LNCaP clone FGC (cell line): ENCODE data around the gene CACNA2D2.
A peak's percentile ranks its signal among the peaks of the same experiment; 100 is the strongest.

Source experiments
- DNase-seq: peaks from one replicate; pipeline ENCODE4 v3.0.0-alpha.2; 2011; ENCODE audit warnings: low read depth
- H3K4me3 ChIP-seq: 2 replicates; pipeline ENCODE4 v1.5.1; 2011; ENCODE audit warnings: mild to moderate bottlenecking, low read depth, low read length, control low read depth
- TF ChIP-seq, protein P1 (sequence below): IDR thresholded peaks from 2 replicates; pipeline ENCODE4 v1.5.1; 2012; ENCODE audit warnings: mild to moderate bottlenecking; ENCODE audit not compliant: control insufficient read depth, insufficient read depth; ENCODE audit errors: extremely low read depth

Gene CACNA2D2

DNA sequence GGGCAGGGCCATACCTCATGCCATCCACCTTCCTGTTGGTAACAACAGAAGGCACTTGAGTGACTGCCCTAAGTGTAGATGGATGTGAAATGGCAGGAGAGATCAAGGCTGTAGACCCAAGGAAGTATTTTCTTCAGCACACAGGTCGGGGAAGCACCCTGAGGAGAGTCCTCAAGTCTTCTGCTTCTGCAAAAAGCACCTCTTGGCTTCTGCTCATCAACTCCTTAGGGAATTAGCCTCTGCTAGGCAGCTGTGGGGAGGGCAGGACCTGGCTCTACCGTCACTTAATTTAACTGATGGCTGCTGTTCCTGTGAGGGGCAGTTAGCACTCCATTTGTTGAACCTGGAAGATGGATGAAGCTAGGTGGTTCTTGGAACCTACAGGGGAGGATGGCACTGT, 6.9 kb upstream of the CACNA2D2 start:
- no peak for DNase-seq
- no peak overlapping the region for H3K4me3 ChIP-seq
- TF ChIP-seq, protein P1, sequence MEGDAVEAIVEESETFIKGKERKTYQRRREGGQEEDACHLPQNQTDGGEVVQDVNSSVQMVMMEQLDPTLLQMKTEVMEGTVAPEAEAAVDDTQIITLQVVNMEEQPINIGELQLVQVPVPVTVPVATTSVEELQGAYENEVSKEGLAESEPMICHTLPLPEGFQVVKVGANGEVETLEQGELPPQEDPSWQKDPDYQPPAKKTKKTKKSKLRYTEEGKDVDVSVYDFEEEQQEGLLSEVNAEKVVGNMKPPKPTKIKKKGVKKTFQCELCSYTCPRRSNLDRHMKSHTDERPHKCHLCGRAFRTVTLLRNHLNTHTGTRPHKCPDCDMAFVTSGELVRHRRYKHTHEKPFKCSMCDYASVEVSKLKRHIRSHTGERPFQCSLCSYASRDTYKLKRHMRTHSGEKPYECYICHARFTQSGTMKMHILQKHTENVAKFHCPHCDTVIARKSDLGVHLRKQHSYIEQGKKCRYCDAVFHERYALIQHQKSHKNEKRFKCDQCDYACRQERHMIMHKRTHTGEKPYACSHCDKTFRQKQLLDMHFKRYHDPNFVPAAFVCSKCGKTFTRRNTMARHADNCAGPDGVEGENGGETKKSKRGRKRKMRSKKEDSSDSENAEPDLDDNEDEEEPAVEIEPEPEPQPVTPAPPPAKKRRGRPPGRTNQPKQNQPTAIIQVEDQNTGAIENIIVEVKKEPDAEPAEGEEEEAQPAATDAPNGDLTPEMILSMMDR: no peak

DNA sequence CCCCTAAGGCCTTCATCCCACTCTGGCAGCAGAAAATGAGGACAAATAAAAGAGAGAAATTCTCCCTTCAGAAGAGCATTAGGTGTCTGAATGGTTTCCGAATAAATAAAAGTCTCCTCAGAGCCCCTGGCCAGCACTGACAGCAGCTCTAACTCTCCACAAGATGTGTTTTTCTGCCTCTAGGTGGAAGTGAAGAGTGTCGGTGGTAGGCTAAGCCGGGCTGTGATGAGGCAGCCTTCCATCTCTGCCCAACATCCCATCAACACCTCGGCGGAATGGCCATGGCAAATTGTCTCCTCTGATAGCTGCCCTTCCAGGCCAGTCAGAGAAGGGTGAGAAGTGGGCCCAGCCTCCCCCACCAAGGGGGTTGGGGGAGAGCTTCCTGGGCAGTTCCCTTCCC, 6.3 kb upstream of the CACNA2D2 start:
- DNase-seq: no peak
- no peak overlapping the region for H3K4me3 ChIP-seq
- TF ChIP-seq, protein P1: no peak

DNA sequence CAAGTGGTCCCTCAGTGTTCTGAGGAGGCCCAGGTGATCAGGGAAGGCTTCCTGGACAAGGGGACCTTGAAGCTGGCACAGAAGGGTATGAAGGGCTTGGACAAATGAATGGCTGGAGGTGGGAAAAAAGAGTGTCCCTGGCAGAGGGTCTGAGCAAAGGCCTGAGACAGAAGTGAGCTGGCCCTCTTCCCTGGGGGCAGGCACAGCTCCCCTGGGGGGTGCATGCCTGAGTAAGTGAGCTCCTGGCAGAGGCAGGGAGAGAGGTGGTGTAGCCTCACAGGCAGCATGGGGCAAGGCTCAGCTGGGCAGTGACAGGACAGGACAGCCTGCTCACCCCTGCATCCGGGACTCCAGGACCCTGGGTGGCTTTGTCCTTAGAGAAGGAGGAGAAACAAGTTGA, 5.4 kb upstream of the CACNA2D2 start:
- no peak for DNase-seq
- TF ChIP-seq, protein P1: no peak
- H3K4me3 ChIP-seq: no peak overlapping the region

DNA sequence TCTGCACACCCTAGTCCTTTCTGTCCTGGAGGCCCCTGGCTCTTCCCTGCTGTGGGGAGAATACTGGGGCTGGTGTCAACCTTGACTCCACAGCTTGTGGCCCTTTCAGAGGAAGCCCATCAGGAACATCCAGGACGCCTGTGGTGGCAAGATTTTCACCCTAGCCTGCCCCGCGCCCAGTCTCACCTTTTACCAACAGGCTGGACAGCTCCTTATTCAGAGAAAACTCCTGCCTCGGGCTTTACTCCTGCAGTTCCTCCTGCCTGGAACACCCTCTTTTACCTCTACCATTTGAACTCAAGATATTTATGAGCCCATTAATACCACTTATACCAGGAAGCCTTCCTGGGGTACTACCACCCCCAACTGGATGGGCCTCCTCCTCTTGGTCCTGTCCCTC, 2.7 kb upstream of the CACNA2D2 start:
- no peak for DNase-seq
- H3K4me3 ChIP-seq: no peak overlapping the region
- TF ChIP-seq, protein P1: no peak

DNA sequence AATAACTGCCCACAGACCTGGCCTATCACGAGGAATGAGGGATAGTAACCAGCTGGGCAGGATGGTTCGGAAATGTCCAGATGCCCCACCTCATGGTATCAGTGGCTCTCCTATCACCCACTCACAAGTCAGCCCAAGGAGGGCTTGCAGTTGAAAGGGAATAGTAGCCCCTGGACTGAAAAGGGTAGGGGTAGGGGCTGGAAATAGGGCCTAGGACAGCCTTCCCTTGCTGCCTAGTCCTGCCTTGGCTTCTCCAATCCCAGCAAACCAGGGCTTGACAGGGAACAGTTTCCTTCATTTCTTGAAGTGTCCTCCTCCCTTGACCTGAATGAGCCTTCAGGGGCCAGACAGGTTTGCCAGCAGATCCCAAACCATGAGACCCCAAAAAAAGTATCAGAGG, 1.2 kb upstream of the CACNA2D2 start:
- DNase-seq: no peak
- no peak overlapping the region for H3K4me3 ChIP-seq
- TF ChIP-seq, protein P1: no peak

DNA sequence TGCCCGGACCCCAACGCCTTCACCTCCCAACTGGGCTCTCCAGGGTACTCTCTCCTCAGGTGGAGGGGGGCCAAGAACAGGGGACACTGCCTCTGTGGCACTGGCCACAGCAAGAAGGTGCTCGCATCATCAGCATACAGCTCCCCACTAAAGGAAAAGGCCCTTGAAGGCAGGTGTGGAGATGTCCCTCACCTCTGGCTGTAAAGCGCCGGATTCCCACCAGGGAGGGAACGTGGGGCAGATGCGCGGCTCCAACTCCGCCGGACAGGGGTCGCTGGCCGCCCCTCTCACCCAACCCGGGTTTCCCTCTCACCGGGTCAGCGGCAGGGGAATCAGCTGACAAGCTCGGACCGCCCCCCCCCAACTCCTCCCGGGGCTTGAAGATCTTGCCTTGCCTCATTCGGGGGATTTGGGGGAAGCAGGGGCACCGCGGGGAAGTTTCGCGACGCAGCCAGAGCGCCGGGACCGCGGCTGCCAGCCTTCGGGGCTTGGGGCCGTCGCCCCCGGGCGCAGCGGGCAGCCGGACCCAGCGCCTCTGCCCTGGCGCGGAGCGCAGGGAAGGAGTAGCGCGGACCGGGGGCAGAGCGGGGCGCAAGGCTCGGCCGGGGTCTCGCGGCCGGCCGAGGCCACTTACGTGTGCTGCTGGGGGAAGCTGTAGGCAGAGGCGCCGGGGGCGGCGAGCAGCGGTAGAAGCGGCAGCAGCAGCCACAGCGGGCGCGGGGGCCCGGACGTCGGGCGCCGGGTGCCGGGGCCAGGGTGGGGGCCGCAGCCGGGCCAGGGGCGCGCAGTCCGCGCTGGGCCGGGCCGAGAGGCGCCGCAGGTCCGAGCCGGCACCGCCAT, 630 bp downstream of the CACNA2D2 start:
- TF ChIP-seq, protein P1: no peak
- H3K4me3 ChIP-seq: peak overlapping the region; percentile 52
- no peak for DNase-seq

DNA sequence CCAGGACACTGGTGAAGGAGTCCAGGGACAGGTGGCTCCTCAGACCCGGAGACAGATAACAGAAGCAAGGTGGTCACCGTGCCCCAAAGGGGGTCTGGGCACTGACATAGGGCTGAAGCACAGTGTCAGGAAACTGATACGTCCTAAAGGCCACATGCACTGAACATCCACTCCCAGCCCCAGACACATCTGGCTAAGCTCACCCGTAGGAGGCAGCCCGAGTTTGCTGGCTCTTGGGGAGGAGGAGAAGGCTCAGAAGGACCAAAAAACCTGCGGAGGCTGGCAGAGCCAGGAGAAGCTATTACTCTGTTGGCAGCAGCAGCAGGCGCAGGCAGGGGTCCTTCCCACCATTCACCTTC, 1.2 kb downstream of the CACNA2D2 start:
- no peak for DNase-seq
- peak overlapping the region; percentile 52 for H3K4me3 ChIP-seq
- TF ChIP-seq, protein P1: no peak
